ENCODE data around the gene ZNF470.
A peak's percentile ranks its signal among the peaks of the same experiment; 100 is the strongest.

Gene ZNF470

GRCh38 chr19:56538761-56539263 lies 28.5 kb upstream of the ZNF470 start, which contains the start of gene ZFP28:
TSS of gene ZFP28 (plus strand) at chr19:56538948. CDS start at chr19:56539019, 71 bp downstream.
- peak within 1 kb of the TSS; percentile 78 for H3K27ac ChIP-seq
- H3K79me2 ChIP-seq (ENCODE audit: insufficient read depth, low read depth) = no peaks in the 10 kb centered on the region
- peak within 1 kb of the TSS; percentile 67 for H3K4me2 ChIP-seq
- H4K20me1 ChIP-seq (ENCODE audit: insufficient read depth) = no peaks in the 10 kb centered on the region
- H3K4me3 ChIP-seq (IDR thresholded peaks at IDR 0.05; ENCODE audit: insufficient read depth, low read depth, low read length) = no peak within 1 kb of the TSS
- no peaks in the 10 kb centered on the region for H3K27me3 ChIP-seq (ENCODE audit: insufficient read depth, low read depth)
- H3K9ac ChIP-seq = peak within 1 kb of the TSS; percentile 66; the same call in 1 of the 2 replicates
- peak within 1 kb of the TSS; percentile 98 for H2AFZ ChIP-seq (ENCODE audit: low read depth)
- H3K4me1 ChIP-seq (ENCODE audit: low read depth, poor library complexity, severe bottlenecking) = no peaks in the 10 kb centered on the region
- TF ChIP-seq CTCF (conservative IDR thresholded peaks at IDR 0.05; ENCODE audit: low read depth, low read length) = no peak
- no peaks in the 10 kb centered on the region for H3K36me3 ChIP-seq (ENCODE audit: insufficient read depth)

- TF ChIP-seq CTCF (conservative IDR thresholded peaks at IDR 0.05; ENCODE audit: low read depth, low read length) = no peak
- Histone ChIP-seq H2AFZ (ENCODE audit: low read depth) (no peak overlapping the region), H3K4me3 (IDR thresholded peaks at IDR 0.05; ENCODE audit: insufficient read depth, low read depth, low read length) (no peak overlapping the region), H3K36me3 (ENCODE audit: insufficient read depth) (peaks cover 4% of the 10 kb centered on the region; the same call in 1 of the 2 replicates), H3K4me1 (ENCODE audit: low read depth, poor library complexity, severe bottlenecking) (no peaks in the 10 kb centered on the region), H3K4me2 (no peak overlapping the region), H3K79me2 (ENCODE audit: insufficient read depth, low read depth) (no peaks in the 10 kb centered on the region), H3K9ac (no peak overlapping the region), H3K27me3 (ENCODE audit: insufficient read depth, low read depth) (no peaks in the 10 kb centered on the region), H3K27ac (no peak overlapping the region), H4K20me1 (ENCODE audit: insufficient read depth) (no peaks in the 10 kb centered on the region)
Observed at GRCh38 chr19:56543776-56544175, 23.5 kb upstream of the ZNF470 start.

- H3K4me3 ChIP-seq (IDR thresholded peaks at IDR 0.05; ENCODE audit: insufficient read depth, low read depth, low read length) = no peak overlapping the region
- H4K20me1 ChIP-seq (ENCODE audit: insufficient read depth) = no peaks in the 10 kb centered on the region
- peaks cover 22% of the 10 kb centered on the region; the same call in 1 of the 2 replicates for H3K36me3 ChIP-seq (ENCODE audit: insufficient read depth)
- H3K79me2 ChIP-seq (ENCODE audit: insufficient read depth, low read depth) = no peaks in the 10 kb centered on the region
- no peaks in the 10 kb centered on the region for H3K27me3 ChIP-seq (ENCODE audit: insufficient read depth, low read depth)
- H3K27ac ChIP-seq = no peak overlapping the region
- no peak overlapping the region for H3K9ac ChIP-seq
- H3K4me1 ChIP-seq (ENCODE audit: low read depth, poor library complexity, severe bottlenecking) = no peaks in the 10 kb centered on the region
- no peak overlapping the region for H2AFZ ChIP-seq (ENCODE audit: low read depth)
- H3K4me2 ChIP-seq = no peak overlapping the region
- TF ChIP-seq CTCF (conservative IDR thresholded peaks at IDR 0.05; ENCODE audit: low read depth, low read length) = no peak
Observed at GRCh38 chr19:56547535-56547934, 19.7 kb upstream of the ZNF470 start.

GRCh38 chr19:56554272-56554869 lies 12.9 kb upstream of the ZNF470 start:
- Histone ChIP-seq H3K4me3 (IDR thresholded peaks at IDR 0.05; ENCODE audit: insufficient read depth, low read depth, low read length) (no peak overlapping the region), H4K20me1 (ENCODE audit: insufficient read depth) (no peaks in the 10 kb centered on the region), H3K79me2 (ENCODE audit: insufficient read depth, low read depth) (no peaks in the 10 kb centered on the region), H2AFZ (ENCODE audit: low read depth) (no peak overlapping the region), H3K36me3 (ENCODE audit: insufficient read depth) (0 out of 2 replicates have a peak, but pooled peaks cover 14% of the 10 kb centered on the region), H3K4me1 (ENCODE audit: low read depth, poor library complexity, severe bottlenecking) (no peaks in the 10 kb centered on the region), H3K9ac (no peak overlapping the region), H3K27me3 (ENCODE audit: insufficient read depth, low read depth) (no peaks in the 10 kb centered on the region), H3K4me2 (no peak overlapping the region), H3K27ac (no peak overlapping the region)
- TF ChIP-seq CTCF (conservative IDR thresholded peaks at IDR 0.05; ENCODE audit: low read depth, low read length) = no peak
